NCI-H1048 (cell line): Measurements from ENCODE around the gene WWOX.
"Not testable (repeated sequence)": the region's sequence is repeated elsewhere in the genome, so short reads cannot be mapped to it uniquely, and the experiment has no call there.

Source experiments
- DNase-seq: peaks from one replicate; lab custom pipeline; 2025; lab: John Stamatoyannopoulos, UW

WWOX gene

GRCh38 chr16:78099271-78100111, at the start of gene WWOX:
WWOX (plus strand) TSS chr16:78099654.
- DNase-seq, result peak; percentile 84

DNA sequence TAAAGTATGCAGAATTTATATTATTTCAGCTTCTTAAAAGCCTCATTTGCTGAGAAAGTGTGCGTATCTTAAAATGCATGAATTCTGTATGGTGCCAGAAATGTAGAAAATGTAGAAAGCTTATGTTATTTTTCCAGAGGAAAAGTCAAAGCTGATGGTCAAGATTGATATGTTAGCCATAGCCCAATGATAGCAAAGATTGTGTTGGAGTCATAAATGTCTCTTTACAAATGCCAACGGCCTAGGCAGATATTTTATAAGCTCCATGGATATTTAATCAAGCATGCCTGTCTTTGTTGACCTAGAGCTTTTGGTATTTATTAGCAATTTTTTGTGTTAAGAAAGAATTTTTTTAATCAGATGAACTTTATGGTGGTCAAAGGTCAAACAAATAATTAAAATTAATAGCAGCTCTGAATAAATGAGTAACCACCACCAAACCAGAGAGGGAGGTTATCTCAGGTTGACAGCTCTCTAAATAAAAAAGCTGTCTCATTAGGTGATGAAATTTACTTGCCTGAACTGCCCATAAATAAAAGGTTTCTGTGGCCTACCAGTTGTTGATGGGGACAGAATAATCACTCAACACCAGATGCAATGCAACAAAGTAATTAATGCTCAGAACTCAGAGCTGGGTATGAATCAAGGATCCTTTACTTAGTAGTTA, 48.6 kb upstream of the WWOX start:
- DNase-seq, result no peak

GRCh38 chr16:78057803-78058564, 41.5 kb upstream of the WWOX start:
- no peak for DNase-seq

DNA sequence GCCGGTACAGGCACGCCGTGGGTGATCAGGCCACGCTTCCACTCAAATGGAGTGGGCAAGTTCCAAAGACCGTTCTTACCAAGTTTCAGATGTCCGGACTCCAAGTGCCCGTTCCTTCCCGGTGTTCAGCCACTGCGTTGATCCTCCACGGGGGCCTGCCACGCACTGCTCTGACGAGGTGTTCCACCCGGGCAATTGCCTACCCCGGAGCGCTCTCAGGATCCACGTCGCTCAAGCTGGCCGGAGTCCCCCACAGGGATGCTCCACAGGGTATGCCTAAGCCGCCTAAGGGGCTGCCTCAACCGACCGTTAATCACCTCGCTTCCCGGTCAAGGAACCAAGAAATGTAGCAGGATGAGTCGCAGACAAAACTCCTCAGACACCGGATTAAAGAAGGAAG, 39.6 kb upstream of the WWOX start:
- DNase-seq, result not testable (repeated sequence)

DNA sequence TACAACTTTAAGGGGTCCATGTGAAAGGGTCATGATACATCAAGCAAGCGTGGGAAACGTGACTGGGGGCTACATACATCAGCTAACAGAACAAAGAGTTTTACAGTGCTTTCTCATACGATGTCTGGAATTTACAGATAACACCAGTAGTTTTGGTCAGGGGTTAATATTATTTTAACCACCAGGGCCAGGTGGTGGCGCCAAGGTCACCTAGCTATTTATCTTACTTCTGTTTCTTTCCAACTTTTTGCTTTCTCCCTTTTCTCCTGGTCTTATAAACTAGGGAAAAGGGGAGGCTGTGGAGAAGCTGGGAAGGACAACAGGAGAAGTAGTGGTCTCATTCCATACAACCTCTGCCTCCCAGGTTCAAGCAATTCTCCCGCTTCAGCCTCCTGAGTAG, 39.2 kb upstream of the WWOX start:
- no peak for DNase-seq

- no peak for DNase-seq
Measured at GRCh38 chr16:78060809-78061208, 38.6 kb upstream of the WWOX start.

- DNase-seq, result no peak
Measured at GRCh38 chr16:78065319-78065718, 34.1 kb upstream of the WWOX start.

GRCh38 chr16:78069913-78070312, 29.5 kb upstream of the WWOX start:
- DNase-seq, result no peak

- DNase-seq, result no peak
Measured at GRCh38 chr16:78072275-78072674, 27.2 kb upstream of the WWOX start.

- DNase-seq, result no peak
Measured at GRCh38 chr16:78075800-78076199, 23.7 kb upstream of the WWOX start.

DNA sequence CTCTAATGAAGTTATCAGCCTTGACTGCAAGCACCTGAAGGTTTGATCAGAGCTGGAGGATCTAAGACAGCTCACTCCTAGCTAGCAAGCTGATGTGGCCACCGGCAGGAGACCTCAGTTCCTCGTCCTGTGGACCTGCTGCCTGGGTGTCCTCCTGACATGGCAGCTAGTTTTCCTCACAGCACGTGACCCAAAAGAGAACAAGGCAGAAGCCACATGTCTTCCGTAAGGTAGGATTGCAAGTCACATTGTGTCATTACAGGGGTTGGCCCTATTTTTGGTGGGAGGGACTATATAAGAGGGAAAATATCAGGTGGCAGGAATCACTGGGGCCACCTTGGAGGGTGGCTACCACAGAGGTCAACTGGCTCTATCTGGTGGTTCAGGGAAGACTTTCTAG, 18.1 kb upstream of the WWOX start:
- DNase-seq, result no peak

- DNase-seq, result no peak
Measured at GRCh38 chr16:78091419-78091818, 8.0 kb upstream of the WWOX start.

DNA sequence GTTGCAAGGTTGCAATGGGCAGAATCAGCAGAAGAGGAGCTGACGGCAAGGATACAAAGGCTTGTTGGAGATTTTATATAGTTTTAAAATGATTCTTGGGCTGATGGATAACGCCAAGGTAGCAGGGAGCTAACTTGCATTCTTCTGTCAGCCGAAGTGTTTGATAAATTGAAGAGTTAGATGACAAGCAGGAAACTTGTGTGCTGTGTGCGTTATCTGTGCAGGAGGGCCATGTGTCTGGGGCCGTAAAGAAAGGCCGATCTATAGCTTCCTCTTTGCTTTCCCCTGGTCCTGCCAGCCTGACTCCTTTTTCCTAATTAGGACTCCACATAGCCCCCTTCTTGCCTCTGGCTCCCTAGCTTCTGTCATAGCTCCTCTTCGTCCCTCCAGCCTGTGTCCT, 6.7 kb upstream of the WWOX start:
- DNase-seq, result no peak

DNA sequence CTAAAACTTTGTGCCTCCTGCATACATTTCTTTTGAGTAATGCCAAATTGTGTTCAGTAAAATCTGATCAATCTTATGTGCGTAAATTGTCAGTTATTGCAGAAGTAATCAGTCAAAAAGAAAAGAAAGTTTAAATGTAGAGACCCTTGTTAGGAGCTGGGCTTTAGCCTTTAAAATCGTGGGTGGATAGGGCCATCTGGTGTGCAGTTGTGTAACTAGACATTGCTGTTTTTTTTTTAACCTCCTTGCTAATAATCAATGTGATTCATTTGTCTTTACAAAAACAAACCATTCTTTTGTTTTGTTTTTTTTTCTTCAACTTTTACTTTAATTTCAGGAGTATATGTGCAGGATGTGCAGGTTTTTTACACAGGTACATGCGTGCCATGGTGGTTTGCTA, 5.3 kb upstream of the WWOX start:
- DNase-seq, result no peak

- DNase-seq, result no peak
Measured at GRCh38 chr16:78094998-78095397, 4.5 kb upstream of the WWOX start.

GRCh38 chr16:78096386-78096785, 3.1 kb upstream of the WWOX start:
- no peak for DNase-seq

GRCh38 chr16:78097548-78097947, 1.9 kb upstream of the WWOX start:
- DNase-seq, result no peak

- no peak for DNase-seq
Measured at GRCh38 chr16:78098087-78098486, 1.4 kb upstream of the WWOX start.

DNA sequence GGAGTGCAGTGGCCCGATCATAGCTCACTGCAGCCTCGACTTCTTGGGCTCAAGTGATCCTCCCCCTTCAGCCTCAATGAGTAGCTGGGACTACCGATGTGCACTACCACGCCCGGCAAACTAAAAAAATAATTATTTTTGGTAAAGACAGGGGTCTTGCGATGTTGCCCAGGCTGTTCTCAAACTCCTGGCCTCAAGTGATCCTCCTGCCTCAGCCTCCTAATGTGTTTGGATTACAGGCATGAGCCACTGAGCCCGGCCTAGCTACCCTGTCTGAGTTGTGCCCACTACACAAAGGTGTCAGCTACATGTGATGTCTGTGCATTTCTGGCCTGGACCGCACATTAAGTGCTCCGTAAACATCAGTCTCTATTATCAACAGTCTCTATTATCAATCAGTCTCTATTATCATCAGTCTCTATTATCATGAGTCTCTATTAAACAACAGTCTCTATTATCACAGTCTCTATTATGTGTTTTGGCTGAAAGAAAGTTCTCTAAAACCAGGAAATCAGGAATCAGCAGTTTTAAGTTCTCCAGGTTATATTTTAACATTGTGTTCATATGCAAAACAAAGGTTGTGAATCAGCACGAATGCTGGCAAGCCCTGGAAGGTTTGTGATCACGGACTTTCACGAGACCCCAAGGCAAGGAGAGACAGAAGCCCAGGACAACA, 721 bp upstream of the WWOX start:
- DNase-seq, result no peak

- DNase-seq, result no peak
Measured at GRCh38 chr16:78100112-78100467, 636 bp downstream of the WWOX start.

DNA sequence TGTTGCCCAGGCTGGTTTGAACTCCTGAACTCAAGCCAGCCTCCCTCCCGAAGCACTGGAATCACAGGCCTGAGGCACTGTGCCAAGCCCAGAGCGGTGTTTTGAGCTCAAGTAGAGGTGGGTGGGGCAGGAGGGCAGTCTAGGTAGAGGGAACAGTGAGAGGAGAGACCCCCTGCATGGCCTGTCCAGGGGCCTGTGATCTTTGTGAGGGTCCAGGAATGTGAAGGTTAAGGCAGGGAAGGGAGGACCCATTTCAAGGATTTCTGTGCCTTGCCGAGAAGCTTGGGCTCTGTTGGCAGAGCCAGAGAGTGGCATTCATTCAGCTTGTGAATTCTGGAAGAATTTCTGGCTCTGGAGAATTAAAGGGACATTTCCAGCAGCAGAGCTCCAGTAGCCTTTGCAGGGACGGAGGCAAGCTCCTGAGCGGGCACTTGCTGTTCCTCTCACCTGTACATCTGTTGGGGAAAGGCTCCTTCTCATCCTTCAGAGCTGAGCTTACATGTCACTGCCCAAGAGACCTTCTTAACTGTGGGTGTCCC, 2.7 kb downstream of the WWOX start:
- DNase-seq, result no peak

GRCh38 chr16:78102865-78103264, 3.4 kb downstream of the WWOX start:
- DNase-seq, result no peak
